ENCODE results near the gene GNPTAB. TPM values are rescaled to one million over a fixed set of nuclear protein-coding genes. Genes with fewer than 3 reads are reported as not detected.
A peak's percentile ranks its signal among the peaks of the same experiment; 100 is the strongest.

The GNPTAB gene
- total RNA-seq, 1 experiment from 2014 or later = 21.0 TPM

DNA sequence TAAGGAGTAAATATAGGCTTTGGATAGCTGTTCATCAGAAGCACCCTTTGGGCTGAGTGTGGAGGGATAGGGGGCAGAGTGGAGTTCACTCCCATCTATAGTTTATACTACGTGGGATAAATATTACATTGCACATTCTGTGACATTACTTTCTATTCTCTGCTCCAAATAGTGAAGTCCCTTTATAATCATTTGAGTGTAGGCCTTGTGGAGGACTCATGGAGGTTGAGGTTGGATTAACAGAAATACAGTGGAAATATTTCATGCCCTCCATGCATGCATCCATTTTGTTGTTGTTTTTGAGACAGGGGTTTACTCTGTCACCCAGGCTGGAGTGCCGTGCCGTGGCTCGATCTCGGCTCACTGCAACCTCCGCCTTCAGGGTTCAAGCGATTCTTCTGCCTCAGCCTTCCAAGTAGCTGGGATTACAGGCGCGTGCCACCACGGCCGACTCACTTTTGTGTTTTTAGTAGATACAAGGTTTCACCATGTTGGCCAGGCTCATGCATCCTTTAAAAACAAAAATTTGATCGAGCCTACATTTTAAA is 131.9 kb downstream of the GNPTAB start:
- H3K4me1 ChIP-seq (ENCODE audit: insufficient read depth, low read length) = peaks cover 12% of the 10 kb centered on the region
- TF ChIP-seq, protein P1, sequence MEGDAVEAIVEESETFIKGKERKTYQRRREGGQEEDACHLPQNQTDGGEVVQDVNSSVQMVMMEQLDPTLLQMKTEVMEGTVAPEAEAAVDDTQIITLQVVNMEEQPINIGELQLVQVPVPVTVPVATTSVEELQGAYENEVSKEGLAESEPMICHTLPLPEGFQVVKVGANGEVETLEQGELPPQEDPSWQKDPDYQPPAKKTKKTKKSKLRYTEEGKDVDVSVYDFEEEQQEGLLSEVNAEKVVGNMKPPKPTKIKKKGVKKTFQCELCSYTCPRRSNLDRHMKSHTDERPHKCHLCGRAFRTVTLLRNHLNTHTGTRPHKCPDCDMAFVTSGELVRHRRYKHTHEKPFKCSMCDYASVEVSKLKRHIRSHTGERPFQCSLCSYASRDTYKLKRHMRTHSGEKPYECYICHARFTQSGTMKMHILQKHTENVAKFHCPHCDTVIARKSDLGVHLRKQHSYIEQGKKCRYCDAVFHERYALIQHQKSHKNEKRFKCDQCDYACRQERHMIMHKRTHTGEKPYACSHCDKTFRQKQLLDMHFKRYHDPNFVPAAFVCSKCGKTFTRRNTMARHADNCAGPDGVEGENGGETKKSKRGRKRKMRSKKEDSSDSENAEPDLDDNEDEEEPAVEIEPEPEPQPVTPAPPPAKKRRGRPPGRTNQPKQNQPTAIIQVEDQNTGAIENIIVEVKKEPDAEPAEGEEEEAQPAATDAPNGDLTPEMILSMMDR (conservative IDR thresholded peaks at IDR 0.05; ENCODE audit: low read depth, low read length) = peak; percentile 55
- TF ChIP-seq EZH2phosphoT487 (IDR thresholded peaks at IDR 0.05; ENCODE audit: borderline replicate concordance, low read length) = no peak
- no peaks in the 10 kb centered on the region for H3K27me3 ChIP-seq (ENCODE audit: low read length)
- H3K9me3 ChIP-seq (ENCODE audit: low read length) = no peaks in the 10 kb centered on the region
- DNase-seq (peak; percentile 34), ATAC-seq (peak; percentile 42)
- H2AFZ ChIP-seq (ENCODE audit: low read length) = peak overlapping the region; percentile 96
- CTCF ChIA-PET = interaction anchor here (0.8 kb wide), 1 partner anchor 60 kb away, joined by 17 read pairs; no protein-coding TSS in a partner anchor
- H4K20me1 ChIP-seq (ENCODE audit: low read length) = no peaks in the 10 kb centered on the region
- H3F3A ChIP-seq (ENCODE audit: low read length, unreplicated experiment) = no peaks in the 10 kb centered on the region
- H3K9me2 ChIP-seq (replicated peaks; ENCODE audit: low read length) = no peaks in the 10 kb centered on the region
- H3K36me3 ChIP-seq (ENCODE audit: low read depth, low read length) = no peaks in the 10 kb centered on the region
- peak overlapping the region; percentile 89 for H3K4me3 ChIP-seq (ENCODE audit: low read length)
- H3K4me2 ChIP-seq (ENCODE audit: low read length) = peak overlapping the region; percentile 90
- POLR2A ChIA-PET (ENCODE audit: unreplicated experiment) = interaction anchor here (0.7 kb wide), 1 partner anchor 147 kb away, joined by 8 read pairs; no protein-coding TSS in a partner anchor
- H3K79me2 ChIP-seq (ENCODE audit: low read length) = peaks cover 41% of the 10 kb centered on the region
- intact Hi-C loops (cut with micrococcal nuclease) = loop anchor here (2.0 to 5.0 kb wide), 2 partner anchors 133 to 284 kb away; partner anchors contain the start of gene GNPTAB
- BruUV-seq (replicated peaks) = TSS peak; percentile 38
- H3K27ac ChIP-seq (ENCODE audit: low read length) = no peak overlapping the region
- H3K9ac ChIP-seq (ENCODE audit: low read length) = no peak overlapping the region

DNA sequence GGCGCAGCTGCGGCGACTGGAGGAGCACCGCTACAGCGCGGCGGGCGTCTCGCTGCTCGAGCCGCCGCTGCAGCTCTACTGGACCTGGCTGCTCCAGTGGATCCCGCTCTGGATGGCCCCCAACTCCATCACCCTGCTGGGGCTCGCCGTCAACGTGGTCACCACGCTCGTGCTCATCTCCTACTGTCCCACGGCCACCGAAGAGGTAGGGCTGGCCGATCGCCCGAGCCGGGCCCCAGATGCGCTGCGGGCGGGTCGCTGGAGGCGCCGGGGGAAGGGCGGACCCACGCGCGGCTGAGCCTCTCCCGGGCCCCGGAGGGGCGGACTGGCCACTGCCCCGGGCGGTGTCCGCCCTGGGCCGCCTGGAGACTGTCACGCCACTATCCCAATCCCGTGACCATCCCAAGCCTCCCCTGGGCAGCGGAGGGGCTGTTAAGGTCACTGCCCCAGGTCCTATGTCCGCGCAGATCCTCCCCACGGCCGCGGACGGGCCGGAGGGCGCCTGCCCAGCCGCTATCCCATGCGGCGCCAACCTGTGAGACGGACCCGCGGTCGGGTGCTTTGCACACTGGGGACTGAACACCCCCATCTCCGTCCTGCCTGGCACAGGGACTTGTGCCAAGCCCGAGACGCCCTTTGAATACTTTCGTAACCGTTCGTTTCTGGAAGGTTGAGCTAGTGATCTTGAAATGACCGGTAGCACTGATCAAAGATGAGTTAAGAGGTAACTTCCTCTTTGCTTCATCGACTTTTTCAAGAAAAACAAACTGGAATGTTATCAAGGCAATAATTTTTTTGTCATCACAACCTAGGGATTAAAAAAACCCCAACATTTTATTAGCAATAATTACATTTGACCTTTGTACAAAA is 132.6 kb downstream of the GNPTAB start:
- intact Hi-C loops (cut with micrococcal nuclease) = loop anchor here (2.0 to 5.0 kb wide), 2 partner anchors 134 to 283 kb away; partner anchors contain the start of gene GNPTAB
- Histone ChIP-seq H3K27ac (ENCODE audit: low read length) (no peak overlapping the region), H3K4me1 (ENCODE audit: insufficient read depth, low read length) (peaks cover 12% of the 10 kb centered on the region), H3K36me3 (ENCODE audit: low read depth, low read length) (no peaks in the 10 kb centered on the region), H3K4me3 (ENCODE audit: low read length) (peak overlapping the region; percentile 89), H3F3A (ENCODE audit: low read length, unreplicated experiment) (no peaks in the 10 kb centered on the region), H3K27me3 (ENCODE audit: low read length) (no peaks in the 10 kb centered on the region), H3K79me2 (ENCODE audit: low read length) (peaks cover 39% of the 10 kb centered on the region), H4K20me1 (ENCODE audit: low read length) (no peaks in the 10 kb centered on the region), H3K9me2 (replicated peaks; ENCODE audit: low read length) (no peaks in the 10 kb centered on the region), H3K9ac (ENCODE audit: low read length) (peak overlapping the region; percentile 73), H3K4me2 (ENCODE audit: low read length) (peak overlapping the region; percentile 90), H3K9me3 (ENCODE audit: low read length) (no peaks in the 10 kb centered on the region), H2AFZ (ENCODE audit: low read length) (peak overlapping the region; percentile 96)
- ChIA-PET POLR2A (ENCODE audit: unreplicated experiment) (interaction anchor here (0.7 kb wide), 1 partner anchor 146 kb away, joined by 8 read pairs; no protein-coding TSS in a partner anchor), CTCF (interaction anchor here (0.8 kb wide), 1 partner anchor 61 kb away, joined by 17 read pairs; no protein-coding TSS in a partner anchor)
- DNase-seq (peak; percentile 48), ATAC-seq (peak; percentile 59)
- no TSS peak for BruUV-seq (replicated peaks)
- TF ChIP-seq EZH2phosphoT487 (IDR thresholded peaks at IDR 0.05; ENCODE audit: borderline replicate concordance, low read length) (no peak), EZH2 (IDR thresholded peaks at IDR 0.05; ENCODE audit: low read length, unreplicated experiment) (no peak)
- TF ChIP-seq, protein P1 (conservative IDR thresholded peaks at IDR 0.05; ENCODE audit: low read depth, low read length) = no peak

Data from PC-3 (cell line).